HEK293 (cell line): Measurements from ENCODE around the gene DMRTA2.
A peak's percentile ranks its signal among the peaks of the same experiment; 100 is the strongest.

Experiments used
- CTCF ChIP-seq: fragments of 450-650 bp; formaldehyde crosslinking; IDR thresholded peaks from 2 replicates; pipeline ENCODE4 v1.5.1; 2016; ENCODE audit warnings: missing biosample characterization, missing genetic modification characterization
- YY1 ChIP-seq: fragments of 450-650 bp; formaldehyde crosslinking; IDR thresholded peaks from 2 replicates; pipeline ENCODE4 v1.5.1; 2018; ENCODE audit warnings: missing biosample characterization, missing genetic modification characterization
- ZNF23 ChIP-seq: fragments of 450-650 bp; formaldehyde crosslinking; IDR thresholded peaks from 2 replicates; pipeline ENCODE4 v1.5.1; 2016; ENCODE audit warnings: missing biosample characterization, missing genetic modification characterization, borderline replicate concordance
- ZNF707 ChIP-seq: fragments of 450-650 bp; formaldehyde crosslinking; IDR thresholded peaks from 2 replicates; pipeline ENCODE4 v1.5.1; 2016; ENCODE audit warnings: missing biosample characterization, missing genetic modification characterization

GRCh38 chr1:50368179-50369007 lies 54.9 kb downstream of the DMRTA2 start:
- TF ChIP-seq ZNF23, result no peak
- TF ChIP-seq CTCF (tag by site-specific recombination), result peak; percentile 85
- no peak for TF ChIP-seq ZNF707 (tag by site-specific recombination)
- TF ChIP-seq YY1 (tag by site-specific recombination), result no peak
